HUES6 (cell line): Measurements from ENCODE around the gene CELA1.

Source experiments
- H3K27ac ChIP-seq: 2 replicates; pipeline ENCODE4 v1.7.0; 2013; ENCODE audit warnings: low read depth, mild to moderate bottlenecking, low read length, inconsistent platforms
- H3K27me3 ChIP-seq: 2 replicates; pipeline ENCODE4 v1.6.1; 2013; ENCODE audit warnings: low read length; ENCODE audit not compliant: control insufficient read depth, insufficient read depth
- H3K36me3 ChIP-seq: 2 replicates; pipeline ENCODE4 v1.6.1; 2013; ENCODE audit warnings: low read length; ENCODE audit not compliant: control insufficient read depth, insufficient read depth
- H3K4me1 ChIP-seq: 2 replicates; pipeline ENCODE4 v1.6.1; 2013; ENCODE audit warnings: low read length; ENCODE audit not compliant: control insufficient read depth, insufficient read depth
- H3K4me3 ChIP-seq: 2 replicates; pipeline ENCODE4 v1.5.1; 2013; ENCODE audit warnings: low read depth, low read length
- H3K9ac ChIP-seq: one replicate; pipeline ENCODE4 v1.6.1; 2013; ENCODE audit warnings: mild to moderate bottlenecking, low read length
- H3K9me3 ChIP-seq: 2 replicates; pipeline ENCODE4 v1.6.1; 2013; ENCODE audit warnings: low read depth, low read length; ENCODE audit not compliant: control insufficient read depth, insufficient read depth

Gene CELA1

DNA sequence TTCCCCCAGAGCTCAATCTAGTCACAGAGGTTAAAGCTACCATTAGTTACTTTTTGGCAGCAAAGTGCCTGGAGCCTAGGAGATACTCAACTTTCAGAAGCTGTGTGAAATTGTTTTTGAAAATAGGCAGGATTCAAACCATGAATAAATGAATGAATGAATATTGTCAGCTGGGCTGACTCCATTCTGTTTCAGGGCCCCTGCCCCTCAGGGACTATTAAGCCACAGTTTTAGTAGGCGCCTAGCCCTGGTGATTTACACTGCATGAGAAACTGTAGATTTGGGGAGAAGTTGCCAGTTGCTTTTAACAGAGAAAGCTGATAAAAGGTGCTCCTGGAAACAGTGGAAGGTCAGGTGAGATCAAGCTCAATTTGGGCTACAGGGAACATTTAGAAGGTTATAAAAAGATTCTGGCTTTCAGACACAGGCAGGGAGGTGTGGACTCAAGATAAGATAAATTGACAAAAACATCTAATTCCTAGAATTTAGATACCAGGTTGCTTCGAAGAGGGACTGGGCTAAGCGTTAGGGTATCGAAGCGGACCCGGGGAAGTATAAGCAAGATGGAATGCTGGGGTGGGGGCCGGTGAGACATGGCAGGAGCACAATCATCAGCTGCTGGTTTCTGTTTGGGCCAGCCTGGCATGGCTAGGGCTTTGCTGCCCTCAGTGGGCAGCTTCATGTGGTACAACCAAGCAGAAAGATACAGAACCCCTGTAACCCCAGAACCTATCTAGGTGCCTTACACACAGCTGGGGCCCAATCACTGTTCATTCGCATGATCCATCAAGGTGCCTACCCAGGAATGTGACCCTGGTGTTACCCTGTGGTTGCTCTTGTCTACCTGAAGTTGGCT, 14.9 kb upstream of the CELA1 start:
- H3K27me3 ChIP-seq, result no peaks in the 10 kb centered on the region
- H3K27ac ChIP-seq, result no peak overlapping the region
- H3K9ac ChIP-seq, result no peak overlapping the region
- no peaks in the 10 kb centered on the region for H3K4me1 ChIP-seq
- no peaks in the 10 kb centered on the region for H3K9me3 ChIP-seq
- H3K36me3 ChIP-seq, result peaks cover 68% of the 10 kb centered on the region
- H3K4me3 ChIP-seq, result no peak overlapping the region

DNA sequence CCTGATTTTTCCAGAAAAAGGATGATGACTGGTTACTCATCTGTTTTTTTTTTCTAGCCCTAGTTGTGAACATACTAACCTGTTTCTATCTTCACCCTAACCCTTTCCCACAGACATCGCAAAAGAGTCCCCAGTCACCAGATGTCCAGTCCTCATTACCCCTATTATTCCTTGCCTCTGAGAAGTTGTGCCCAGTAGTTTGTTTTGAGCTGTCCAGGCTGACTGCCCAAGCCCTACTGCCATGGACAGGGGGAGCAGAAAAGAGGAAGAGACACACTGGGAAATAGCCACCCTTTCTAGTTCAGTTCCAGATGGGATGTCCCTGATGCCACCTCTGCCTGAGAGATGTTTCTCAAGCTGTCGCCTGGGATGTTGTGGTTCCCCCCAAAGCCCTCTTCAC, 13.8 kb upstream of the CELA1 start:
- no peaks in the 10 kb centered on the region for H3K9me3 ChIP-seq
- H3K27me3 ChIP-seq, result no peaks in the 10 kb centered on the region
- H3K27ac ChIP-seq, result no peak overlapping the region
- no peak overlapping the region for H3K4me3 ChIP-seq
- H3K9ac ChIP-seq, result no peak overlapping the region
- H3K4me1 ChIP-seq, result no peaks in the 10 kb centered on the region
- peaks cover 66% of the 10 kb centered on the region for H3K36me3 ChIP-seq

DNA sequence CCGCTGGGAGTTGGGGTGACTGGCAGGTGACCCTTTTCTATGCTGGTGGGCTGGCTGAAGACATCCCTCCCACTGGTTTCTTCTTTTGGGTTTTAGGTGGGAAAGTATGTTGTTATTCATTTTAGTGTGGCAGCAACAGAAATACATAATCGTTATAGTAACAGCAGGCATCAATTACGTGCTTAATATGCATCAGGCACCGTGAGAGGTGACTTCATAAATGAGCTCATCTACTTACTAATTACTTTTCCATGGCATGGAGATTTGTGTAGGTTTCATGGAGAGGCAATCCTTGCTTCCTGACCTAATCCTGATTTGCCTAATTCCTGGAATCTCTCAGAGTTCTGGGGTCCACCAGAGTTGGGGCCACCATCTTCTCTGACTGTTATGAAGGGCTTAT, 13.4 kb upstream of the CELA1 start:
- Histone ChIP-seq H3K9ac (no peak overlapping the region), H3K4me1 (no peaks in the 10 kb centered on the region), H3K4me3 (no peak overlapping the region), H3K36me3 (peaks cover 69% of the 10 kb centered on the region), H3K27ac (no peak overlapping the region), H3K9me3 (no peaks in the 10 kb centered on the region), H3K27me3 (no peaks in the 10 kb centered on the region)

DNA sequence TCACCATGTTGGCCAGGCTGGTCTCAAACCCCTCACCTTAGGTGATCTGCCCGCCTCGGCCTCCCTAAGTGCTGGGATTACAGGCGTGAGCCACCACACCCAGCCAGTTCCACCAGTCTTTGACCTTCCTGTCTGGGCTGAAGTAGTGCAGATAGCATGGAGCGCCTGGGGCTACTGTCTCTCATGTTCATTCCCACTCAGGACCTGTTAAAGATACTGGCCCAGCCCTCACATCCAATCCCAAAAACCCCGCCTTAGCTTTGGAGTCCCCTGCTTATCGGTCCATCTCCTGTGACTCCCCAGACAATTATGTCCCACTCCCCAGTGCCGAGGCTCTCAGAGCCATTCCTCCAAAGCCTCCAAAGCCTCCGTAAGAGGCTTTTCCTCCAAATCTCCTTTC, 12.0 kb upstream of the CELA1 start:
- H3K9ac ChIP-seq, result no peak overlapping the region
- no peak overlapping the region for H3K27ac ChIP-seq
- no peaks in the 10 kb centered on the region for H3K27me3 ChIP-seq
- no peaks in the 10 kb centered on the region for H3K9me3 ChIP-seq
- H3K4me3 ChIP-seq, result no peak overlapping the region
- H3K36me3 ChIP-seq, result peaks cover 69% of the 10 kb centered on the region
- H3K4me1 ChIP-seq, result no peaks in the 10 kb centered on the region

DNA sequence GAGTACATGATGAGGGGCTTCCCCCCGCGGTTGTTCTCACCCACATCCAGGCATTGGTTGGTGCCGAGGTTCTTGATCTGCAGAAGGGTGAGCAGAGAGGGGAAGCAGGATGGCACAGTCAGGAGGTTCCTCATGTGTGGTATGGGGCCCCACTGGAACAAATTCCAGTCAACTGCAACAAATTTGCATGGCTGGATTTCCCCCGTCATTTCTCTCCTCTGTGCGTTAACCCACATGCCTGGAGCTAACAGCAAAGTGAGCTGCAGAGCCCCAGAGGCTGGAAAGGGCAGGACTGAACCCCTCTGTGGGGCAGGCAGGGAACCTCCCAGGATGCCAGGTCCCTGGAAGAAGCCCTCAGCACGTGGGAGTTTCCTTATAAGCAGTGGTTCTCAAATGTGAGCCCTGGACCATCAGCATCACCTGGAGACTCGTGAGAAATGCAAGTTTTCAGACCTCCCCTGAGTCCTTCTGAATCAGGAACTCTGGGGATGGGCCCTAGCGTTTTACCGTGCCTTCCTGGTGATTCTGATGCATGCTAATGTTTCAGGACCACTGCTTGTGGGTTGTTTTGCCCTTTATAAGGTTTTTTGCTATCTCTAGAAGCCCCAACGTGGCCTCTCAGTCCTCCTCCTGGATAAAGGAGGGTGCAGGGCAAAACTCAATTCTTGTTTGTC, 11.0 kb upstream of the CELA1 start:
- Histone ChIP-seq H3K36me3 (peaks cover 63% of the 10 kb centered on the region), H3K9ac (no peak overlapping the region), H3K9me3 (no peaks in the 10 kb centered on the region), H3K4me3 (no peak overlapping the region), H3K27ac (no peak overlapping the region), H3K27me3 (no peaks in the 10 kb centered on the region), H3K4me1 (no peaks in the 10 kb centered on the region)

DNA sequence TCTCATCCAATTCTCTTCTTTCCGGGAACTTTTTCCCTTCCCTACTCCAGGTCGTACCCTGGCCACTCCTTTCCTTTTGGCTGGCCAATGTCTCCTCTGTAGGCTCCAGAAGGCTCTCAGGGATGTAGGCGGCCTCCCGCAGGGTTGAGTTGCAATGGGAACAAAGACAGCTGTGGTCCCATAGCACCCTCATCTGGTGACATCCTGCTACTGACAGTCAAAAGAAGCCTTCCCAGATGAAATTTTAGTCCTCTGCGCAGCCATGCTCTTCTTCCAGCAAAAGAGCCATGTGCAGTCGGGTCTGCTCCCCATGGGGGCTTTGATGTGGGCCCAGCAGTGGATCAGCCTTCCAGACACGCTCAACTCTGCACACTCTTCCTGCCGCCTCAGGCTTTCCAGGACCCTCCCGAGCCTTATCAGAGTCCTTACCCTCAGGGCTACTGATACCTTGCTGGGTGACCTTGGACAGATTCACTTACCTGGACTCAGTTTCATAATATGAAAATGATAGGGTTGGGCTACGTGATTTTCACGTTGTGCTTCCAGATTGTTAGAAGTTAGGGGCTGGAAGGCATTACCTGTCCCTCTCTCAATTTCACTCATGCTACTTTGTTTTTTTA, 5.5 kb upstream of the CELA1 start:
- Histone ChIP-seq H3K4me3 (no peak overlapping the region), H3K27me3 (no peaks in the 10 kb centered on the region), H3K9ac (no peak overlapping the region), H3K36me3 (peaks cover 25% of the 10 kb centered on the region), H3K9me3 (no peaks in the 10 kb centered on the region), H3K27ac (no peak overlapping the region), H3K4me1 (peaks cover 10% of the 10 kb centered on the region)

DNA sequence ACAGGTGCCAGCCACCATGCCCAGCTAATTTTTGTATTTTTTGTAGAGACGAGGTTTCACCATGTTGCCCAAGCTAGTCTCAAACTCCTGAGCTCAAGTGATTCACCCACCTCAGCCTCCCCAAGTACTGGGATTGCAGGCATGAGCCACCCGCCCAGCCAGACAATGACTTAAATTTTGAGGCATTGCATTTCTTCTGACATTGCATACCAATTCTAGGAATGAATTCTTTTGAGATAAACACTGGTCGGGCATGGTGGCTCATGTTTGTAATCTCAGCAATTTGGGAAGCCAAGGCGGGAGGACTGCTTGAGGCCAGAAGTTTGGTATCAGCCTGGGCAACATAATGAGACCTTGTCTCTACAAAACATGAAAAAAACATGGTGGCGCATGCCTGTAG, 2.5 kb upstream of the CELA1 start:
- Histone ChIP-seq H3K27me3 (no peaks in the 10 kb centered on the region), H3K4me3 (no peak overlapping the region), H3K9ac (no peak overlapping the region), H3K27ac (no peak overlapping the region), H3K9me3 (no peaks in the 10 kb centered on the region), H3K4me1 (peaks cover 15% of the 10 kb centered on the region), H3K36me3 (peaks cover 3% of the 10 kb centered on the region; the same call in 1 of the 2 replicates)

DNA sequence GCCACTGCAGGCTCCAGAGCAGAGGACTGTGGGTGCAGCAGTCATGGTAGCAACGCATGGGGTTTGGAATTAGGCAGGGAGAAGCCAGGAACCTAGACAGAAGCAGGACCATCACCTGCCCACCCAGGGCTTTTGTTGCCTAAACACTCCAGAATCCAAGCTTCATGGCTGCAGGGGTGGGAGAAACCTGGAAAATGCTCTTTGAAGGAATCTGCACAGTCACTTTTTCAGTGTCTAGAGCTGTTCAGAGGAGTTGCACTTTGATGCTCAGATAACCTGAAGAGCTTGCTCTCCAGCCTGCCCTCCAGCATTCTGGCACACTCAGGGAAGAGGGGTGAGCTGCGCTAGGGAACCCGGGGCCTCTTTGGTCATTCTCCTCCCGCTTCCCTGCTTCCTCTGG, 1.6 kb upstream of the CELA1 start:
- no peaks in the 10 kb centered on the region for H3K36me3 ChIP-seq
- no peak overlapping the region for H3K4me3 ChIP-seq
- no peaks in the 10 kb centered on the region for H3K27me3 ChIP-seq
- H3K4me1 ChIP-seq, result peaks cover 15% of the 10 kb centered on the region
- H3K27ac ChIP-seq, result no peak overlapping the region
- H3K9ac ChIP-seq, result no peak overlapping the region
- no peaks in the 10 kb centered on the region for H3K9me3 ChIP-seq

DNA sequence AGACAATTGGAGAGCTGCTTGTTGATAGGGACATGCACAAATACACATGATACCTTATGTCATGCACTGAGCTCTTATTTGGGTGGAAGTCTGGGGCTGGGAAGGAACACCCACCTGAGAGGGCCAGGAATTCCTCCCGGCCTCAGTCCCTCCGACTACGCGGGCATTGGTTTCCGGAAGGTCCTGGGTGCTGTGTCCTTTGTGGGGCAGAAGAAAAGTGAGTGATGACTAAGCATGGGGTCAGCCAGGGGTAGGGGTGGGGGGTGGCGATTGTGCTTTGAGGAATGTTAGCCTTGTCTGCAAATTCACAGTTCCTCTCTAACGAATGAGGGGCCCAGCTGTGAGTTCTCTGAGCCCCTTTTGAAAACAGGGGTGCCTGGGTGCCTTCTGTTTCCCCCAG, 798 bp downstream of the CELA1 start:
- no peaks in the 10 kb centered on the region for H3K27me3 ChIP-seq
- no peak overlapping the region for H3K4me3 ChIP-seq
- H3K27ac ChIP-seq, result no peak overlapping the region
- peaks cover 8% of the 10 kb centered on the region for H3K4me1 ChIP-seq
- no peak overlapping the region for H3K9ac ChIP-seq
- no peaks in the 10 kb centered on the region for H3K36me3 ChIP-seq
- no peaks in the 10 kb centered on the region for H3K9me3 ChIP-seq

DNA sequence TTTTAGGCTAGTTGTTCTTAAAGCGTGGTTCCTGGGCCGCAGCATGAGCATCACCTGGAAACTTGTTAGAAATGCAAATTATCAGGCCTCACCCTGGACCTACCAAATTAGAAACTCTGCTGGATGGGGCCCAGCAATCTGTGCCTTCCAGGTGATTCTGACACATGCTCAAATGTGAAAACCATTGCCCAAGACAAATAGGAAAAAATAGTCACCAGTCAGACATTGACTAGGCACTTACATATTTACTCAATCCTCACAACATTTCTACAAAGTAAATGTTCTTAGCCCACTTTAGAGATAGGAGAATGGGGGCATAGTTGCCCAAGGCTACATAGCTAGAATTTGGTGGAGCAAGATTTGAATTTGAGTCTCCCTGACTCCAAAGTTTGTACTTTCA, 3.3 kb downstream of the CELA1 start:
- Histone ChIP-seq H3K36me3 (no peaks in the 10 kb centered on the region), H3K4me1 (peaks cover 8% of the 10 kb centered on the region), H3K9ac (no peak overlapping the region), H3K4me3 (no peak overlapping the region), H3K27ac (no peak overlapping the region), H3K27me3 (no peaks in the 10 kb centered on the region), H3K9me3 (no peaks in the 10 kb centered on the region)

DNA sequence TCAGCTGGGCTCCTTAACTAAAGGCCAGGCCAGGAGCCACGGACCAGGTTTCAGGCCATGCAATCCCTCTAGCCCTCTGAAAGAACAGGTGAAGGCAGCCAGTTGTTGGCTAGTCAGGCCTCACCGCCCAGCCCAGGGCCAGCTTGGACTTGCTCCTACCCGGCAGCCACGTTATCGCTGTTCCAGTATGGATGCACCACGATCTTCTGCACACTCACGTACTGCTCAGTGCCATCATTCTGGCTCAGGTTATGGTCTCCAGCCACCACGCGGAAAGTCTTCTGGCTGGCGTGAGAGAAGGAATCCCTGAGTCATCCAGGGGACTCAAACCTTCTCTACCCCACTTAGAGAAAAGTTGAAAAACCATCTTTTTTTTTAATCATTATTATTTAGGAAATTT, 4.1 kb downstream of the CELA1 start:
- Histone ChIP-seq H3K27me3 (no peaks in the 10 kb centered on the region), H3K9ac (no peak overlapping the region), H3K27ac (no peak overlapping the region), H3K36me3 (no peaks in the 10 kb centered on the region), H3K4me1 (peaks cover 8% of the 10 kb centered on the region), H3K9me3 (no peaks in the 10 kb centered on the region), H3K4me3 (no peak overlapping the region)
